B cell (primary cell): ENCODE results near the gene OTUD3.

Experiments
- CTCF ChIP-seq: fragments of 200-600 bp; IDR thresholded peaks from one replicate; pipeline ENCODE4 v1.8.0; 2022; ENCODE audit warnings: antibody characterized with exemption, mild to moderate bottlenecking
- EZH2 ChIP-seq: IDR thresholded peaks from 2 replicates; pipeline ENCODE4 v1.6.1; 2012; ENCODE audit warnings: borderline replicate concordance, low read depth, mild to moderate bottlenecking, moderate library complexity, low read length; ENCODE audit not compliant: insufficient read depth, poor library complexity, severe bottlenecking

DNA sequence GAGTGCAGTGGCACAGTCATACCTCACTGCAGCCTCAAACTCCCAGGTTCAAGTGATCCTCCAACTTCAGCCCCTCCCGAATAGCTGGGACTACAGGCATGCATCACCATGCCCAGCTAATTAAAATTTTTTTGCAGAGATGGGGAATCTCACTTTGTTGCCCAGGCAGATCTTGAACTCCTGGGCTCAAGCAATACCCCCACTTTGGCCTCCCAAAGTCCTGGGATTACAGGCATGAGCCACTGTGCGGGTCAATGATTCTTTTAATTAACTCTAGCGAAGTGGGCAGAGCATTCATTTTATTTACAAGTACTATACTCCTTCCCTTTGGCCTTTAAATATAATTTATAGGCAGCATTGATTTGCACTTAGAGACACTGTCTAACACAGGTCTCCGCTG is 2.5 kb upstream of the OTUD3 start:
- no peak for TF ChIP-seq CTCF
- no peak for TF ChIP-seq EZH2
